ENCODE measurements around the gene DDX47.

DNA sequence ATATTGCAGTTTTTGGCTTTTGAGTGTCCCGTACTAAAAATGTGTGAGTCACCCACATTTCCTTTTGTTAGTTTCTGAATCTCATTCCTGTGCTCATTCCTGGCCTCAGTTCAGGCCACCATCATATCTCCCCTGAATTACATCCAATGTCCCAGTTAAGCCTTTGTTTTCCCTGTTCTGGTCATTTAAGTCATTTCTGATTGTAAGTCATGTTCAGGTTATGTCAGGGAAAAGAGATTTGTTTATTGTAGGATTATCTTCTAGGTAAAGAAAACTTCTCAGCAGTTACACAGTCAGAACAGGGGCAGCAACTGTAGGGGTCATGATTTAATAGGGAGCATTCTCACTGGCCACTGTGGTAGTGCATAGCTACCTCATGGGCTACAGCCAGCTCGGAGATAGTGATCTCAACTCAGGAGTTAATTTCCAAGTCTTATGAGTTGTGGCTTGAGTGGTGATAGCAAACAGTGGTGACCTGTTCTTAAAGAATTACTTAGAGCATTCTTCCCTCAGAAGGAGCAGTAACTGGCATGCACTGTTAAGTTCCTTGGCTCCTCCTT, 6.7 kb downstream of the DDX47 start:
- TF ChIP-seq, protein P1, sequence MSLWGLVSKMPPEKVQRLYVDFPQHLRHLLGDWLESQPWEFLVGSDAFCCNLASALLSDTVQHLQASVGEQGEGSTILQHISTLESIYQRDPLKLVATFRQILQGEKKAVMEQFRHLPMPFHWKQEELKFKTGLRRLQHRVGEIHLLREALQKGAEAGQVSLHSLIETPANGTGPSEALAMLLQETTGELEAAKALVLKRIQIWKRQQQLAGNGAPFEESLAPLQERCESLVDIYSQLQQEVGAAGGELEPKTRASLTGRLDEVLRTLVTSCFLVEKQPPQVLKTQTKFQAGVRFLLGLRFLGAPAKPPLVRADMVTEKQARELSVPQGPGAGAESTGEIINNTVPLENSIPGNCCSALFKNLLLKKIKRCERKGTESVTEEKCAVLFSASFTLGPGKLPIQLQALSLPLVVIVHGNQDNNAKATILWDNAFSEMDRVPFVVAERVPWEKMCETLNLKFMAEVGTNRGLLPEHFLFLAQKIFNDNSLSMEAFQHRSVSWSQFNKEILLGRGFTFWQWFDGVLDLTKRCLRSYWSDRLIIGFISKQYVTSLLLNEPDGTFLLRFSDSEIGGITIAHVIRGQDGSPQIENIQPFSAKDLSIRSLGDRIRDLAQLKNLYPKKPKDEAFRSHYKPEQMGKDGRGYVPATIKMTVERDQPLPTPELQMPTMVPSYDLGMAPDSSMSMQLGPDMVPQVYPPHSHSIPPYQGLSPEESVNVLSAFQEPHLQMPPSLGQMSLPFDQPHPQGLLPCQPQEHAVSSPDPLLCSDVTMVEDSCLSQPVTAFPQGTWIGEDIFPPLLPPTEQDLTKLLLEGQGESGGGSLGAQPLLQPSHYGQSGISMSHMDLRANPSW (CRISPR knock-in tag; IDR thresholded peaks at IDR 0.05), result no peak
- no peak for TF ChIP-seq NFIC (IDR thresholded peaks at IDR 0.05)
- no peak for TF ChIP-seq JUND (IDR thresholded peaks at IDR 0.05; ENCODE audit: borderline replicate concordance, low read depth, low read length)
- TF ChIP-seq JUND (tag; IDR thresholded peaks at IDR 0.05; ENCODE audit: borderline replicate concordance, low read depth, low read length), result no peak
- no peak for TF ChIP-seq LARP7 (IDR thresholded peaks at IDR 0.05)
- TF ChIP-seq, protein P2, sequence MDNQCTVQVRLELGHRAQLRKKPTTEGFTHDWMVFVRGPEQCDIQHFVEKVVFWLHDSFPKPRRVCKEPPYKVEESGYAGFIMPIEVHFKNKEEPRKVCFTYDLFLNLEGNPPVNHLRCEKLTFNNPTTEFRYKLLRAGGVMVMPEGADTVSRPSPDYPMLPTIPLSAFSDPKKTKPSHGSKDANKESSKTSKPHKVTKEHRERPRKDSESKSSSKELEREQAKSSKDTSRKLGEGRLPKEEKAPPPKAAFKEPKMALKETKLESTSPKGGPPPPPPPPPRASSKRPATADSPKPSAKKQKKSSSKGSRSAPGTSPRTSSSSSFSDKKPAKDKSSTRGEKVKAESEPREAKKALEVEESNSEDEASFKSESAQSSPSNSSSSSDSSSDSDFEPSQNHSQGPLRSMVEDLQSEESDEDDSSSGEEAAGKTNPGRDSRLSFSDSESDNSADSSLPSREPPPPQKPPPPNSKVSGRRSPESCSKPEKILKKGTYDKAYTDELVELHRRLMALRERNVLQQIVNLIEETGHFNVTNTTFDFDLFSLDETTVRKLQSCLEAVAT (IDR thresholded peaks at IDR 0.05), result no peak
- no peak for TF ChIP-seq NR2C2 (CRISPR knock-in tag; IDR thresholded peaks at IDR 0.05)
- no peak for TF ChIP-seq NR2C2 (tag; IDR thresholded peaks at IDR 0.05)
- TF ChIP-seq ELF1 (tag; IDR thresholded peaks at IDR 0.05), result no peak
- TF ChIP-seq, protein P3, sequence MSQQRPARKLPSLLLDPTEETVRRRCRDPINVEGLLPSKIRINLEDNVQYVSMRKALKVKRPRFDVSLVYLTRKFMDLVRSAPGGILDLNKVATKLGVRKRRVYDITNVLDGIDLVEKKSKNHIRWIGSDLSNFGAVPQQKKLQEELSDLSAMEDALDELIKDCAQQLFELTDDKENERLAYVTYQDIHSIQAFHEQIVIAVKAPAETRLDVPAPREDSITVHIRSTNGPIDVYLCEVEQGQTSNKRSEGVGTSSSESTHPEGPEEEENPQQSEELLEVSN (IDR thresholded peaks at IDR 0.05; ENCODE audit: borderline replicate concordance in 1 of 2, extremely low read depth in 1 of 2, insufficient read depth in 1 of 2, insufficient read length in 1 of 2, low read depth in 1 of 2, low read length in 1 of 2, poor library complexity in 1 of 2, severe bottlenecking in 1 of 2), result no peak
- no peak for TF ChIP-seq YY1 (IDR thresholded peaks at IDR 0.05; ENCODE audit: borderline replicate concordance in 1 of 3, control insufficient read depth in 1 of 3, extremely low read depth in 1 of 3, insufficient read depth in 3 of 3, insufficient read length in 1 of 3, insufficient replicate concordance in 2 of 3, low read depth in 1 of 3, low read length in 2 of 3)
